ENCODE measurements around the gene RACK1.

- TF ChIP-seq EZH2 (IDR thresholded peaks at IDR 0.05; ENCODE audit: borderline replicate concordance, low read depth, low read length, severe bottlenecking) (no peak), POLR2A (IDR thresholded peaks at IDR 0.05; ENCODE audit: low read depth, low read length) (no peak), POLR2AphosphoS5 (IDR thresholded peaks at IDR 0.05; ENCODE audit: insufficient read depth, low read depth, low read length) (peak; percentile 28), CTCF (IDR thresholded peaks at IDR 0.05; ENCODE audit: extremely low read depth in 1 of 2, insufficient read depth in 1 of 2, low read depth in 1 of 2, low read length in 2 of 2) (no peak), MYC (IDR thresholded peaks at IDR 0.05; ENCODE audit: low read depth, low read length) (no peak)
- TF ChIP-seq, protein P1, sequence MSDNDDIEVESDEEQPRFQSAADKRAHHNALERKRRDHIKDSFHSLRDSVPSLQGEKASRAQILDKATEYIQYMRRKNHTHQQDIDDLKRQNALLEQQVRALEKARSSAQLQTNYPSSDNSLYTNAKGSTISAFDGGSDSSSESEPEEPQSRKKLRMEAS (IDR thresholded peaks at IDR 0.05; ENCODE audit: insufficient read depth, insufficient read length), result no peak
These were observed 54.9 kb downstream of the RACK1 start for GRCh38 chr5:181188700-181189362.

Measured in endothelial cell of umbilical vein (primary cell).